HG03469 (cell line): ENCODE data around the gene KNTC1.
"Not testable (repeated sequence)": the region's sequence is repeated elsewhere in the genome, so short reads cannot be mapped to it uniquely, and the experiment has no call there.

ENCODE experiments used
- ATAC-seq: cut with Tn5 transposase; IDR thresholded peaks from one replicate; pipeline ENCODE4 v1.9.1; 2021; ENCODE audit warnings: mild to moderate bottlenecking, moderate library complexity, moderate number of reproducible peaks; ENCODE audit not compliant: unreplicated experiment

The KNTC1 gene

DNA sequence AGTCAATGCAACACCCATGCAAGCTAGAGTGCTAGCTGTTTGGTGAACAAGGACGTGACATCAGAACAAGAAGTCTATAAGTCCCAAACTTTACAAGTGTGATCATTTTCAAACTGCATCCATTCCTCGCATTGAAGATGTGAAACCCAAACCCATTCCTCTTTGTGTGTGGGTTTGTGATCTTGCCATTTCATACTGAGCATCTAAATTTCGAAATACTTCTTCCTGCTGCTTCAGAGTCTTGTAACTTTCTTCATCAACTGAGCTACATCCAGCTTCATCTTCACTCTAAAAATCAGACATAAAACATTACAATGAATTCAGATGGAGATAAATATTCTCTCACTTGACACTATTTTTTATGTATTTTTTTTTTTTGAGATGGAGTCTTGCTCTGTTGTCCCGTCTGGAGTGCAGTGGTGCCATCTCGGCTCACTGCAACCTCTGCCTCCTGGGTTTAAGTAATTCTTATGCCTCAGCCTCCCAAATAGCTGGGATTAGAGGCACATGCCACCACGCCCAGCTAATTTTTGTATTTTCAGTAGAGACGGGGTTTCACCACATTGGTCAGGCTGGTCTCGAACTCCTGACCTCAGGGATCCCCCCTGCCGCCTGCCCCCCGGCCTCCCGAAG, 21.5 kb upstream of the KNTC1 start:
- ATAC-seq, result no peak

DNA sequence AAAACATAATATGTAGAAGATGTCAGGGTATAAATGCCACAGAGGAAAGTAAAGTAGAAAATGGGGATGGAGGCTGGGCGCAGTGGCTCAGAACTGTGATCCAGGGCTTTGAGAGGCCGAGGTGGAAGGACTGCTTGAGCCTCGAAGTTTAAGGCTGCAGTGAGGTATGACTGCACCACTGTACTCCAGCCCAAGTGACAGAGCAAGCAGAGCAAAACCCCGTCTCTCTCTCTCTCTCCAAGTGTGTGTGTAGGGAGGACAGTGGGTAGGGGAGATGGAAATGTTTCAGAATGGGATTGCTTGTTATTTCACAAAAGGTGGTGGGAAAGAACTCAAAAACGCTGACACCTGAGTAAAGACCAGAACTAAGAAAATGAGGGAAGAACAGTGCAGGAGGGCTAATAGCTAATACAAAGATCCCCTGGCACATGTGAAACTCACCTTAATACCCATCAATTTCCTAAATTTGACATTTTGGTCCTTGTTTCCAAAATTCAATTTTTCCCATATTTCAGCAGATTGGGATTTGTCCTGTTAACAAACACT, 20.6 kb upstream of the KNTC1 start:
- ATAC-seq, result no peak

DNA sequence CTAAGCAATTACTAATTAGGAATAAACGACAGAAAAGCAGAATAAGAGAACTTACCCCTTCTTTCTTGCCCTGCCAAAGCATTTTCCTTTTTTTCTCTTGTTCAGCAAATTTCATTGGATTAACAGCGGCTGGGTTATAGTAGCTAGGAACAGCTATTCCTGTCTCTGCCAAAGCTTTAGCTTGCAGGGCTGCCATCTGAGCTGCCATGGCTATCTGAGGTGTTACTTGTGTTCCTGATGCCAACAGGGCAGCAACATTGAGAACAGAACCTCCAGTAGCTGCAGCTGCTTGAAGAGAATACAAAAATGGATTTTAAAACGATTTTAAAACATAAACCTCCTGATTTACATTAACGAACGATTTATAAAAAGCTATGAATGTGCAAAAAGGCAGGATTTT, 18.9 kb upstream of the KNTC1 start:
- no peak for ATAC-seq

DNA sequence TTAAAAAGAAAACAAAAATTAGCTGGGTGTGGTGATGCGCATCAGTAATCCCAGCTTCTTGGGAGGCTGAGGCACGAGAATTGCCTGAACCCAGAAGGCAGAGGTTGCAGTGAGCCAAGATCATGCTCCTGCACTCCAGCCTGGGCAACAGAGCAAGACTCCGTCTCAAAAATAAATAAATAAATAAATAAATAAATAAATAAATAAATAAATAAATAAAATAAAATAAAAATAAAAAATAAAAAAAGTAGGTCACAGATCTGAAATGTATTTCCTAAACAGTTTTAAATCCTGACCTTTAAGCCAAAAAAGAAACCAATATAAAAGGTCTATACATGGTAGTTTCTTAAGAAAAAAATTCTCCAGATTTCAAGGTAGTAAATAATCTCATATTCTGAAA, 14.0 kb upstream of the KNTC1 start:
- ATAC-seq, result not testable (repeated sequence)

DNA sequence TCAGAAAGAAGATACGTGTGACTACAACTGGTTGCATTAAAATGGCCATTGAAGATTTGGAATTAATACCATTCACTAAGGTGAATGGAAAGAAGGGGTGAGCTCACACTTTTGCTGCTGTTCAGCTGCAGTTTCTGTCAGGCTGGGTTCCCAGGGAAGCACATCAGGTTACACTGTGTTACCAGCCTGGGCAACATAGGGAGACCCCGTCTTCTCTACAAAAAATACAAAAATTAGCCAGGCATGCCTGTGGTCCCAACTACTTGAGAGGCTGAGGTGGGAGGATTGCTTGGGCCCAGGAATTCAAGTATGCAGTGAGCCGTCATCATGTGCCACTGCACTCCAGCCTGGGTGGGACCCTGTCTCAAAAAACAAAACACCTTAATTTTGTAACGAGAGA, 13.4 kb upstream of the KNTC1 start:
- no peak for ATAC-seq

DNA sequence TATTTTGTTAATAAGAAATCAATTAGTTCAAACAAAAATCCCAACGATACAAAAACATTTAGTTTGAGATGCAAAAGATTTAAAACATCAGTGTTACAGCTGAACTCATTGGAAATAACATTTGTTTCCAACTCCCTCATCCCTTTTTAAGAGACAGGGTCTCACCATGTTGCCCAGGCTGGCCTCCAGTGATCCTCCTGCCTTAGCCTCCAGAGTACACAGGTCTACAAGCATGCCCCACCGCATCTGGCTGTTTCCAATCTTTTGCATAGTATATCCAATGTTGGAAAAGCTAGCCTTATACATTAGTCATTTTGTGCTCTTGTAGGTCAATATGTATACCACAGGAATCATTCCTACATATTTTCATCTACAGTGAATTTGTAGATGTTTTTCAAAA, 11.8 kb upstream of the KNTC1 start:
- no peak for ATAC-seq

DNA sequence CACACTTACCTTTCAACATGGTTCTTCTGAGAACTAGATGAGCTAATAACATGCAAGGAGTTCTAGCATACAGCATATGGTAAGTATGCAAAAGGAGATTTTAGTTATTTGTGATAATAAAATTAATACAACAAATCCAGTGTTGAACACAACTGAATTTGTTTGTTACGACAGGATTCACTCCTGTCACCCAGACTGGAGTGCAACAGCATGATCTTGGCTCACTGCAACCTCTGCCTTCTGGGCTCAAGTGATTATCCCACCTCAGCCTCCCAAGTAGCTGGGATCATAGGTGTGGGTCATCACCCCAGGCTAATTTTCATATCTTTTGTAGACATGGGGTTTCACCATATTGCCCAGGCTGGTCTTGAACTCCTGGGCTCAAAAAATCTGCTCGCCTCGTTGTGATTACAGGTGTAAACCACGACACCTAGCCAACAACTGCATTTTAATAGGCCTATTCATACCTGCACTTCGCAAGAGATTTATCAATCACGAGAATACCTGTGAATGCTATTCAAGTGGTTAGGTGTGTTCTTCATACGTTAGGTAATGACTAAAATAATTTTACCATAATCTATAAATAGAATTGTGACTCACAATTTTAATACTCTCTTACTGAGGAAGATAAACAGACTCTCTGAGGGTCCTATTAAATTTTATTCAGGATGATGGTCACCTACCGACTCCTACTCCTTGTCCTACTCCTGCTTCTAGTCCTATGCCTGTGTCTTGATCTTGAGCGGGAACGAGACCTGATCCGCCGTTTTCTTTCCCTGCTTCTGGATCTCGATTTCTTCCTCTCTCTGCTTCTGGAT, 10.3 kb upstream of the KNTC1 start:
- no peak for ATAC-seq

DNA sequence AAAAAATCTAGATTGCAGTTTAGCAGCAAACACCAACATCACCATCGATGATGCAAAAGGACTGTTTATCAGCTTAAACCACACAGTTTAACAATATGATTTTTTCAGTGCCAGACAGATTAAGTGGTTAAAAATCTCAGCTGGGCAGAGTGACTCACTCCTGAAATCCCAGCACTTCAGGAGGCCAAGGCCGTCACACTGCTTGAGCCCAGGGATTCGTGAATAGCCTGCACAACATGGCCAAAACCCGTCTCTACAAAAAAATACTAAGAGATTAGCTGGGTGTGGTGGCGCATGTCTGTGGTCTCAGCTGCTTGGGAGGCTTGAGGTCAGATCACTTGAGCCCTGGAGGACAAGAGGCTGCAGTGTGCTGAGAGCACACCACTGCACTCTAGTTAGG, 9.2 kb upstream of the KNTC1 start:
- no peak for ATAC-seq

DNA sequence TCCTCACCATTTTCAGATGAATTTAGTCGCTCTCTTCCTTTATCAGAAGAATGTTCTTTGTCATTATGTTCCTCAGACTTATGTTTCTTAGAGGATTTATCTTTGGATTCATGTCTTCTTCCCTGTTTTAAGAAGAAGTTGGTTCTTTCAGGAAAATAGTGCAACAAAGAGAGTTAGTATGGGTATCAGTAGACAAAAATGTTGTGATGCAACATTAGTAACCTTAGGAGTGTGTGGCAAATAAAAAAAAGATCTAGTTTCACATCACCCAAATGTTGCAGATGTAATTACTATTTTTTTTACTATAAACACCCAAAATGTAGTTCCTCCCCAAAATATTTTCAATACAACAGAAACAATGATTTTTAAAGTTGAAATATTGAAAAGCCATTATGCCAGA, 8.1 kb upstream of the KNTC1 start:
- no peak for ATAC-seq

DNA sequence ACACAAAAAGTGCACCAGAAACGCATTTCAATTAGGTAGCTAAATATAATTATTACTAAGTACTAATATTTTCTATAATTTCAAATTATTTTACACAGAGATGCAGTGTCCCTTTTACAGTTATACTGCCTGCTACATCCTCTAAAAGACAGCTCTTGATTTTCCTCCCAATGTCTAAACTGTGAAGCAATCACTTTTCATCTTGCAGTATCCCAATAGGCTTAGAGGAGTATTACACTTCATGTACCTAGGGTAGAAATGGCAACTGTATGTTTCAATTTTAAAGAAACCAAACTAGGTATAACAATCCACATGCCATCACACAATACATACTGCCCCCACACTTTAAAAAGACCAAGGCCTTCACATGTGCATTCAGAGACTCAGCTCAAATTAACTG, 7.6 kb upstream of the KNTC1 start:
- ATAC-seq, result no peak

DNA sequence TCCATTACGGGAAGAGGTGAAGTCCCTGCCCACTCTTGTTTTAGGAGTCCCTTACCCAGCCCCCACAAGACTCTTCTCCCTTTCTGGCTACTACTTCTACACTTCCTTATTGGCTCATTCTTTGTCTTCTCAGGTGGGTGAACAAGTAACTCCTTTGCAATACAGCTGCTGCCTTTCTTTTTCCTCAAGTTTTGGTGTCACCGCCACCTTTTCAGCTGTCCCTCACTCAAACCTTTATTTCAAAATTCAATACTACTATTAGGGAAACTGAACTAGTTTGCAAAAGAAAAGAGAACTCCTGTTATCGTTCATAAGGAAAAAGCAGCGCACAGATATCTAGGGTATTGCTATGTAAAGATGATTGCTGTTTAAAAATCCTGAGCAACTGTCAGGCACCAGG, 6.4 kb upstream of the KNTC1 start:
- ATAC-seq, result no peak

DNA sequence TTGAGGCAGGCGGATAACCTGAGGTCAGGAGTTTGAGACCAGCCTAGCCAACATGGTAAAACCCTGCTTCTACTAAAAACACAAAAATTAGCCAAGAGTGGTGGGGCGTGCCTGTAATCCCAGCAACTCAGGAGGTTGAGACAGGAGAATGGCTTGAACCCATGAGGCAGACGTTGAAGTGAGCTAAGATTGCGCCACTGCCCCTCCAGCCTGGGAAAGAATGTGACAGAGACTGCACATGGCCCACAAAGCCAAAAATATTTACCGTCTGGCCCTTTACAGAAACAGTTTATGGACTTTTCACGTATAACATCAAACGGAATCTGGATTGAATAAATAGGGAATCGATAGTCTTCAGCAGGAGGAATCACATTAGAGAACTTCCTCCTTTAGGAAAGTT, 3.8 kb upstream of the KNTC1 start:
- ATAC-seq, result no peak

DNA sequence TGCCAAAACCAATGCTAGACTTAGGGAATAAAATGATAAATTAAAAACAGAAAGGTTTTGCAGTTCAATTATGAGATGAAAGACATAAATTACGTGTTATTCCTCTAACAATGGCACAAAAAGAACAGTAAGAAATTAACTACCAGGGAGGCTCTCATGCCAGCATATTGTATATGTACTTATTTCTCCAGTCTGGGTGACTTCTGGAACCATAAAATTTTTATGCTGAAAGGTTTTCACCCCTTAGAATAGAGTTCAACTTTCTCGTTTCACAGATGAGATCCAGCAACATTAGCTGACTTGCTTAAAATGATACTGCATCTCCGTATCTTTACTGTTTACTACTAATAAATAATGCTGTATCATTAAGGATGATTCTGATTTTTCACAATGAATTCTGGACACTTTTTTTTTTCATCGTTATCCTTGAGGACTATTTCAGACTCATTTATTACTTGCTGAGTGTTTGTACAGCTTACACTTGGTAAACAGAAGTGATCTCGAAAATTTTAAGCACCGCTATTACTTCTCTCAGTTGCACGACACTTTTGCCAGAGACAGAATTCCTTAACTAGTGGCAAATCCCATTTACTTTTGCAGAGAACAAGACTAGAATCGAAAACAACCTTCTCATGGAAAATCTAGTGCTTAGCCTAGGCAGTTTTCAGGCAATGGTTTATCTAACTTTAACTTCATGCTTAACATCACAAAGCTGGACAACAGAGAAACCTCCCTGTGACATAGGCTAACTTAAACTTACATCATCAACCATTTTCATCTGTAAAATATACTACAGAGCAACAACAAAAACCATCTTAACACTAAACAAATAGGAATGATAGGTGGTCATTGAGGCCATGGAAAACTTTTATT, 3.0 kb upstream of the KNTC1 start:
- ATAC-seq, result no peak

DNA sequence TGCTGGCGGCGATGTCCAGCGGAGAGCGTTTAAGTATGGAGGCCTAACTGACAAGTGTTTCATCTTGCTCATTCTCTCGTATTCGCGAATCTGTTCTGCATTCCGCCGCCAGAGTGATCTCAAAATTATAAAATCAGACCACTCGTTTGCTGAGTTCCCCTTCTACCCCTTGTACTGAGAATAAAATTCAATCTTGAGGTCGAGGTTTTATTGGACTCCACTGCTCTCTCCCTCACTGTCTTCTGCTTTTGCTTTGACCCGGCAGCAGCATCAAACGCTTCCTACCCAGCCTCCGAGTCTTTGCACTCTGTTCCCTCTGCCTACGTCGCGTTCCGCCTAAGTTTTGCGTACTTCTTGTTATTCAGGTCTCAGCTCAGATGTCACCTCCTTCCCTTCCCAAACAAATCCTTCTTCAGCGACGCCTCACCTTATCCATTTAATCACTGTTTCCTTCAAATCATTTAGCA, 462 bp downstream of the KNTC1 start:
- no peak for ATAC-seq

DNA sequence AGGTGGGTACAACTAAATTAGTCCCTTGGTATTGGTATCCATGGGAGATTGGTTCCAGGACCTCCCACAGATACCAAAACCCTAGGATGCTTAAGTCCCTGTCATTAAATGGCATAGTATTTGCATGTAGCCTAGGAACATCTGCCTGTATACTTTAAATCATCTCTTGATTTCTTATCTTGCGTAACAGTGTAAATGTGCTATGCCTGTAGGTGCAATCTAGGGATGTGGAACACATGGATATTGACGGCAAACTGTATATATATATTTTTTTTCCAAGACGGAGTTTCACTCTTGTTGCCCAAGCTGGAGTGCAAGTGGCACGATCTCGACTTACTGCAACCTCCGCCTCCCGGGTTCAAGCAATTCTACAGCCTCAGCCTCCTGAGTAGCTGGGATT, 1.5 kb downstream of the KNTC1 start:
- no peak for ATAC-seq

DNA sequence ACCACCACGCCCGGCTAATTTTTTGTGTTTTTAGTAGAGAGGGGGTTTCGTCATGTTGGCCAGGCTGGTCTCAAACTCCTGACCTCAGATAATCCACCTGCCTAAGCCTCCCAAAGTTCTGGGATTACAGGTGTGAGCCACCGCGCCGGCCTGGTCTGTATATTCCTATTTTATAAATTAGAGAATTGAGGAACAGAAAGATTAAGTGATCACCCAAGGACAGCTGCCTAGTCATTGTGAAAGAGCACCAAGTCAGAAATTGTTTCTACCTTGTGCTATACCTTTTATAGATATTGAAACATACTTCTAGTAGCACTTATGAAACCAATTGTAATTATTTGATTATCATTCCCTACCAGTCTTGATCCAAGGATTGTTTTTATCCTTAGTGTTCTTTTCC, 1.9 kb downstream of the KNTC1 start:
- ATAC-seq, result no peak

DNA sequence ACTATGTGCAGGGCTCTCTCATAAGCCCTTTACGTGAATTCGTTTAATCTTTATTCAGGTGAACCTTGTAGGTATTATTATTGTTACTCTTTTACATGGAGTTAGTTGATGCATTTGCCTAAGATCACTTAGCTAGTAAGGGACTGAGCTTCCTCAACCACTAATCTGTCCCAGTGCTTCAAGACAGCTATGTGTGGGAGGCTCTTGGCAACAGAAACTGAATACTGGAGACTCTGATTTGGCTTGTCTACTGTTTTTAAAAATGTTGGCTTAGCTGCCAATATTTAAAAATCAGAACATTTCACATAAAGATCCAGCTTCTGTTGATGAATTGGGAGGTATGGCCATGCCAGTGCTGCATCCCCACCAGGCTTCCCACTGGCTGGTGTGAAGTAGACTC, 6.8 kb downstream of the KNTC1 start:
- no peak for ATAC-seq

DNA sequence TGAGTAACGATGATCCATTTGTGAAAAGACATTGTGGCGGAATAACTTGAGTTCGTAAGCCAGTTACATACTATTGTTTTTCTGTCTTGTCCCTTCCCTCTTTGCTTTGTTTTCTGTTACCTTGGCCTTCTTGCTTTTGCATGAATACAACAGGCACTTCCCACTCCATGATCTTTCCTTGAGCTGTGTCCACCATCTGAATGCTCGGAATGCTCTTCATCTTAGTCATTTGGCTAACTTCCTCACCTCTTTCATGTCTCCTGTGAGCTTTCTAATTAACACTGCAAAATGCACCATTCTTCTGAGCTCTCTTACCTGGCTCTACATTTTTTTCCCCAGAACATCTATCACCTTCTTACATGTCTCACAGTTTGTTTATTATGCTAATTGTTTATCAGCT, 10.0 kb downstream of the KNTC1 start:
- ATAC-seq, result no peak

DNA sequence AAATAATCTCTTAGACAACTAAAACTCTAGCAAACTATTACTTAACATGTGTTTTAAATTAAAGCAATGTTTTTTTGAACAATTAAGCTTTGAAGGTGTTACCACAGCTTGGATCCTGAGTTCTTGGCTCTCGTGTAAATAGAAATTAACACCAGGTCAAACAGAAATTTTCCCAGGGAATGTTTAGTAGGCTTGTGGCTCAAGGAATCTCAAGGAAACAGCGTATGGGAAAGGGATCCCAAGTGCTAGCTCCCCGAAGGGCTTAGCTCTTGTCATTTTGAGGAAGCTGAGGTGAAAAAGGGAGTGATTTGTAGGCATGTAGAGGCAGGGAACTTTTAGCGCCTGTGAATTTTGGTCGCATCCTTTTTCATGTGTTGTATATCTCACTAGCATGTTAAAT, 11.4 kb downstream of the KNTC1 start:
- no peak for ATAC-seq

DNA sequence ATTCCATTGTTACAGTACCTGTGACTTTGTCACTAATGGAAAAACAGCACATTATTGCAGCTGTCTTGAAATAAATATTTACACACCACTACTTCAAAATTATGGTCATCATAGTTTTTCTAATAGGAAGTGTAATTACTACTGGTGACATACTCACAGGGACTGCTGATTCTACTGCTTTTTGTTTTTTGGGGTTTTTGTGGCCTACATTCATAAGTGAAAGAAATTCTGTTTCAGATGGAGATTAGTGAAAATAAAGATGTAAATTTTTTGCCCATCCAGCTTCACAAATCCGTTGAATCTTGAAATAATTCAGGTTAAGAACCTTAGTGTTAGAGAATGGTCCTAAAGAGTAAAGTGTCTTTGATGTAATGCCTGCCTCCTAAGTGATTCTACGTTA, 17.5 kb downstream of the KNTC1 start:
- no peak for ATAC-seq

DNA sequence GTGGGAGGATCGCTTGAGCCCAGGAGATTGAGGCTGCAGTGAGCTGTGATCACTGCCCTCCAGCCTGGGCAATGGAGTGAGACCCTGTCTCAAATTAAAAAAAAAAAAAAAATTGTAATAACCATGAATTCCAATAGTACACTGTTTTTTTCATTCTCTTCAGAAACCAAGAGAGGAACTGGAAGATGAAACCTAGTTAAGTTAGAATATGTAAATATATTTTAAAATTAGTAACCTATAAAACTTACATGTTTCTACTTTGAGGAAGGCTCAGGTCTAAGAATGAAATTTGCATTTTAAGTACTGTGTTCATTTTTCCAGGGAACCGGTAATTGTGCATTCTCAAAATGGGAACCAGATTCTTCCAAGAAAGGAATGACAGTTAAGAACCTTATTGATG, 18.8 kb downstream of the KNTC1 start:
- ATAC-seq, result no peak
